A549 (cell line): Measurements from ENCODE around the gene RPS27A. TPM values are rescaled to one million over a fixed set of nuclear protein-coding genes. Genes with fewer than 3 reads are reported as not detected.

Experiments
- ATAC-seq, 2 experiments: fragments of 200-7000 bp in 1 of 2; fragments of >200 bp in 1 of 2; cut with Nextera tagmentation in 1 of 2; cut with Tn5 transposase in 1 of 2; 3 replicates each; pipeline versions ENCODE4 v1.8.0 to v1.9.1; 2018 to 2020; ENCODE audit warnings: mild to moderate bottlenecking in 1 of 2, moderate library complexity in 1 of 2
- CTCF ChIA-PET: fragments of 300-600 bp; sonication (Branson Sonifier 250); formaldehyde crosslinking; extraction: SDS; loops from one replicate; lab custom pipeline; 2021; ENCODE audit warnings: antibody characterized with exemption, inconsistent platforms; lab: Yijun Ruan, JAX
- POLR2A ChIA-PET: fragments of 350-600 bp; formaldehyde crosslinking; extraction: SDS; loops from one replicate; lab custom pipeline; 2021; ENCODE audit warnings: antibody characterized with exemption, inconsistent platforms; lab: Yijun Ruan, JAX
- DNase-seq, 2 experiments: peaks; one replicate each; pipeline versions ENCODE4 v3.0.0 to v3.0.0-alpha.2; 2011 to 2016; ENCODE audit warnings: low read depth in 1 of 2, low spot score in 1 of 2
- FAIRE-seq: peaks from 2 replicates; lab custom pipeline; 2011; peaks lifted over from hg19 to GRCh38; lab: Jason Lieb, UNC
- H3K27ac ChIP-seq, 2 experiments: fragments of >200 bp; sonication (Bioruptor Twin); formaldehyde crosslinking; 3 replicates each; pipeline ENCODE4 v1.5.1; 2016 to 2017
- H3K4me1 ChIP-seq: fragments of >200 bp; sonication (Bioruptor Twin); formaldehyde crosslinking; 3 replicates; pipeline ENCODE4 v1.6.1; 2016
- H3K4me2 ChIP-seq: fragments of >200 bp; sonication (Bioruptor Twin); formaldehyde crosslinking; 3 replicates; pipeline ENCODE4 v1.6.1; 2016
- H3K4me3 ChIP-seq: fragments of >200 bp; sonication (Bioruptor Twin); formaldehyde crosslinking; 3 replicates; pipeline ENCODE4 v1.5.1; 2016
- H3K9me3 ChIP-seq: fragments of >200 bp; sonication (Bioruptor Twin); formaldehyde crosslinking; 3 replicates; pipeline ENCODE4 v1.6.1; 2016
- BCL3 ChIP-seq: fragments of >200 bp; sonication (Bioruptor Twin); formaldehyde crosslinking; IDR thresholded peaks from 3 replicates; pipeline ENCODE4 v1.6.1; 2016
- CHD4 ChIP-seq: fragments of 200-600 bp; sonication (generic); IDR thresholded peaks from 2 replicates; pipeline ENCODE4 v1.6.1; 2016; ENCODE audit warnings: antibody characterized with exemption, mild to moderate bottlenecking, borderline replicate concordance
- CTCF ChIP-seq: fragments of >200 bp; sonication (Bioruptor Twin); formaldehyde crosslinking; IDR thresholded peaks from 3 replicates; pipeline ENCODE4 v1.5.1; 2016
- FOSL2 ChIP-seq, 2 experiments: fragments of 450-650 bp in 1 of 2; fragments of >200 bp in 1 of 2; sonication (Bioruptor Twin) in 1 of 2; formaldehyde crosslinking; IDR thresholded peaks; 2 replicates each; pipeline versions ENCODE4 v1.5.0 to v1.6.1; 2016 to 2020; ENCODE audit warnings: mild to moderate bottlenecking in 1 of 2, moderate library complexity in 1 of 2
- FOXS1 ChIP-seq: fragments of 250-450 bp; sonication (Bioruptor Pico); IDR thresholded peaks from 2 replicates; pipeline ENCODE4 v1.5.0; 2020; ENCODE audit warnings: mild to moderate bottlenecking, moderate library complexity
- HOXB13 ChIP-seq: fragments of 250-450 bp; sonication (Bioruptor Pico); IDR thresholded peaks from 2 replicates; pipeline ENCODE4 v1.5.0; 2020; ENCODE audit warnings: low read depth, mild to moderate bottlenecking, moderate library complexity
- HOXB5 ChIP-seq: fragments of 250-450 bp; sonication (Bioruptor Pico); IDR thresholded peaks from 2 replicates; pipeline ENCODE4 v1.5.0; 2020; ENCODE audit warnings: mild to moderate bottlenecking, moderate library complexity
- JUN ChIP-seq, 2 experiments: fragments of >200 bp; sonication (Bioruptor Twin); formaldehyde crosslinking; IDR thresholded peaks; 2 replicates in 1 of 2; 3 replicates in 1 of 2; pipeline ENCODE4 v1.6.1; 2016 to 2017
- KDM5A ChIP-seq: fragments of 200-600 bp; sonication (generic); IDR thresholded peaks from 2 replicates; pipeline ENCODE4 v1.6.1; 2016; ENCODE audit warnings: antibody characterized with exemption, mild to moderate bottlenecking
- MAX ChIP-seq: IDR thresholded peaks from 2 replicates; pipeline ENCODE4 v1.6.1; 2012
- MYC ChIP-seq: IDR thresholded peaks from 2 replicates; pipeline ENCODE4 v1.6.1; 2012; ENCODE audit warnings: mild to moderate bottlenecking, inconsistent platforms, low read length, improper control_type of control experiment, borderline replicate concordance
- NFE2L2 ChIP-seq: fragments of 150-350 bp; conservative IDR thresholded peaks from 2 replicates; pipeline ENCODE4 v1.6.1; 2014; ENCODE audit warnings: low read length
- NPAS2 ChIP-seq: fragments of 250-450 bp; sonication (Bioruptor Pico); IDR thresholded peaks from 2 replicates; pipeline ENCODE4 v1.8.0; 2022; ENCODE audit warnings: mild to moderate bottlenecking, moderate library complexity, borderline replicate concordance
- PHF8 ChIP-seq: fragments of 200-600 bp; sonication (generic); IDR thresholded peaks from 2 replicates; pipeline ENCODE4 v1.6.1; 2016; ENCODE audit warnings: low read depth, mild to moderate bottlenecking, antibody characterized with exemption, moderate library complexity, borderline replicate concordance
- POLR2A ChIP-seq: IDR thresholded peaks from 2 replicates; pipeline ENCODE4 v1.6.1; 2012; ENCODE audit warnings: mild to moderate bottlenecking, low read length
- POLR2AphosphoS2 ChIP-seq: conservative IDR thresholded peaks from 2 replicates; pipeline ENCODE4 v1.6.1; 2012; ENCODE audit warnings: low read length, improper control_type of control experiment, inconsistent platforms
- TFCP2L1 ChIP-seq: fragments of 250-450 bp; sonication (Bioruptor Pico); IDR thresholded peaks from 2 replicates; pipeline ENCODE4 v1.5.0; 2021; ENCODE audit warnings: mild to moderate bottlenecking
- TP53 ChIP-seq: fragments of 250-450 bp; sonication (Bioruptor Pico); IDR thresholded peaks from 2 replicates; pipeline ENCODE4 v1.5.0; 2021; ENCODE audit warnings: mild to moderate bottlenecking, moderate library complexity
- ZFP36 ChIP-seq: fragments of 450-650 bp; IDR thresholded peaks from 2 replicates; pipeline ENCODE4 v1.6.1; 2014; ENCODE audit warnings: borderline replicate concordance; ENCODE audit not compliant: partially characterized antibody
- WGBS: methylation state at CpG from one replicate; pipeline ENCODE4 v1.1.6; 2017; ENCODE audit errors: missing lambda C conversion rate; 5-methylcytosine and 5-hydroxymethylcytosine counted together
- polyA plus RNA-seq, 4 experiments: library from polyadenylated mRNA; depleted of rRNA in 3 of 4; stranded (reverse); fragments of >200 nt; fragmentation: RNase III in 1 of 4; extraction: RNeasy Plus Mini Kit Qiagen cat#74134 plus additional on column Dnase treatment in 1 of 4; gene quantifications; 2 replicates in 3 of 4; 3 replicates in 1 of 4; pipeline ENCODE4 v1.2.3, GENCODE V29; 2011 to 2017
- TF ChIP-seq, protein P1 (sequence below): IDR thresholded peaks from 2 replicates; pipeline ENCODE4 v1.6.1; 2012; ENCODE audit warnings: low read depth, borderline replicate concordance
- TF ChIP-seq, protein P2 (sequence below): fragments of 200-600 bp; sonication (generic); IDR thresholded peaks from 2 replicates; pipeline ENCODE4 v1.6.1; 2016; ENCODE audit warnings: antibody characterized with exemption, mild to moderate bottlenecking, moderate library complexity

The RPS27A gene
- polyA plus RNA-seq, 2 of the 4 experiments (the other 2 are of a cell fraction) = 2,882 to 3,746 TPM

DNA sequence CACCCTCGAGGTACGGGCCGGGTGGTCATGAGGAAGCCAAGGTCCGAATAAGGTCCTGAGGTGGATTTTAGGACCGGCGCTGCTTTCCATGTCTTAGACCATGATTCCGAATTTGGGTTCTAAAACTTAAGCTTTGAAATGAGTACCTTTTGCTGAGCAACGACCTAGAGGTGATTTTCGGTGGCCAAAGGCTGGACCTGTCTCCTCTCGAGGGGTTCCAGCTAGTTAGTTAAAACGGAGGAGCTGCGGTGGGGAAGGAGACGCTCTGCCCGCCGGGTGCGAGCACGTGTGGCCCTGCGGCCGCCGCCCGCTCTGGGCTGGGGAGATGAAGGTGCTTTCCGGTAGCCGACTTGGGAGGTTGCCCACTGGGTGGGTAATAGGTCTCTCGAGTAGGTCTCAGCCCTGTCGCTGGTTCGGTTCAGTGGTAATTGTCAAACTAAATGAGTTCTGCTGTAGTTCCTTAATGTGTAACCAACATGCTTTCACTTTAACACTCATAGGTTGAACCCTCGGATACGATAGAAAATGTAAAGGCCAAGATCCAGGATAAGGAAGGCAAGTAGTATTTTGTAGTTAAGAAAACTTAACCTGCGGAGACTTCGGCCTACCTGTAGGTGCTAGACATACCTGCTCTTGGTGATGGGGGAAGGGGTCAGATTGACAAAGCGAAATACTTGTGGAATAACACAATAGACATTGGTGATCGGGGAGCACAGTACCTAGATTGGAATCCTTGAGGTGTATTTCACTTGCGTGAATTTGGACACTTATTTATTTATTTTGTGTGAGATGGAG is 572 bp downstream of the RPS27A start:
- WGBS = 1% methylated on average over 33 of the region's 33 CpGs
- Histone ChIP-seq H3K4me2 (peak overlapping the region; percentile 86), H3K4me3 (peak overlapping the region; percentile 82), H3K27ac (peak overlapping the region; percentile 85 to 89), H3K9me3 (no peaks in the 10 kb centered on the region), H3K4me1 (peaks cover 34% of the 10 kb centered on the region)
- POLR2A ChIA-PET = interaction anchor here (0.6 to 1.5 kb wide), 13 partner anchors 10 to 289 kb away, joined by 3 to 31 read pairs (median 4); partner anchors contain the start of genes CCDC88A, CFAP36, MTIF2 and RTN4
- DNase-seq (peak in 1 of 2 experiments; percentile 19), FAIRE-seq (no peak), ATAC-seq (peak in 1 of 2 experiments; percentile 11; a peak in 2 of 6 replicates)
- TF ChIP-seq POLR2A (no peak), MYC (peak; percentile 65), NPAS2 (CRISPR knock-in tag) (no peak), KDM5A (0 out of 2 replicates have a peak, but pooled peaks have one; percentile 50), NFE2L2 (no peak), PHF8 (peak; percentile 11; the same call in 1 of the 2 replicates), TFCP2L1 (CRISPR knock-in tag) (0 out of 2 replicates have a peak, but pooled peaks have one; percentile 14), JUN (IDR thresholded peaks at IDR 0.05) (peak in 1 of 2 experiments; percentile 38; a peak in 1 of 5 replicates), FOSL2 (IDR thresholded peaks at IDR 0.05) (no peak), FOSL2 (CRISPR knock-in tag; IDR thresholded peaks at IDR 0.05) (0 out of 2 replicates have a peak, but pooled peaks have one; percentile 0), MAX (peak; percentile 50), BCL3 (peak; percentile 56; the same call in 1 of the 3 replicates), TP53 (CRISPR knock-in tag) (no peak), CTCF (no peak)
- TF ChIP-seq, protein P1, sequence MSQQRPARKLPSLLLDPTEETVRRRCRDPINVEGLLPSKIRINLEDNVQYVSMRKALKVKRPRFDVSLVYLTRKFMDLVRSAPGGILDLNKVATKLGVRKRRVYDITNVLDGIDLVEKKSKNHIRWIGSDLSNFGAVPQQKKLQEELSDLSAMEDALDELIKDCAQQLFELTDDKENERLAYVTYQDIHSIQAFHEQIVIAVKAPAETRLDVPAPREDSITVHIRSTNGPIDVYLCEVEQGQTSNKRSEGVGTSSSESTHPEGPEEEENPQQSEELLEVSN = peak; percentile 49; the same call in 1 of the 2 replicates
- TF ChIP-seq, protein P2, sequence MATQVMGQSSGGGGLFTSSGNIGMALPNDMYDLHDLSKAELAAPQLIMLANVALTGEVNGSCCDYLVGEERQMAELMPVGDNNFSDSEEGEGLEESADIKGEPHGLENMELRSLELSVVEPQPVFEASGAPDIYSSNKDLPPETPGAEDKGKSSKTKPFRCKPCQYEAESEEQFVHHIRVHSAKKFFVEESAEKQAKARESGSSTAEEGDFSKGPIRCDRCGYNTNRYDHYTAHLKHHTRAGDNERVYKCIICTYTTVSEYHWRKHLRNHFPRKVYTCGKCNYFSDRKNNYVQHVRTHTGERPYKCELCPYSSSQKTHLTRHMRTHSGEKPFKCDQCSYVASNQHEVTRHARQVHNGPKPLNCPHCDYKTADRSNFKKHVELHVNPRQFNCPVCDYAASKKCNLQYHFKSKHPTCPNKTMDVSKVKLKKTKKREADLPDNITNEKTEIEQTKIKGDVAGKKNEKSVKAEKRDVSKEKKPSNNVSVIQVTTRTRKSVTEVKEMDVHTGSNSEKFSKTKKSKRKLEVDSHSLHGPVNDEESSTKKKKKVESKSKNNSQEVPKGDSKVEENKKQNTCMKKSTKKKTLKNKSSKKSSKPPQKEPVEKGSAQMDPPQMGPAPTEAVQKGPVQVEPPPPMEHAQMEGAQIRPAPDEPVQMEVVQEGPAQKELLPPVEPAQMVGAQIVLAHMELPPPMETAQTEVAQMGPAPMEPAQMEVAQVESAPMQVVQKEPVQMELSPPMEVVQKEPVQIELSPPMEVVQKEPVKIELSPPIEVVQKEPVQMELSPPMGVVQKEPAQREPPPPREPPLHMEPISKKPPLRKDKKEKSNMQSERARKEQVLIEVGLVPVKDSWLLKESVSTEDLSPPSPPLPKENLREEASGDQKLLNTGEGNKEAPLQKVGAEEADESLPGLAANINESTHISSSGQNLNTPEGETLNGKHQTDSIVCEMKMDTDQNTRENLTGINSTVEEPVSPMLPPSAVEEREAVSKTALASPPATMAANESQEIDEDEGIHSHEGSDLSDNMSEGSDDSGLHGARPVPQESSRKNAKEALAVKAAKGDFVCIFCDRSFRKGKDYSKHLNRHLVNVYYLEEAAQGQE = no peak
- CTCF ChIA-PET = interaction anchor here (0.9 kb wide), 2 partner anchors 65 to 333 kb away, joined by 3 read pairs; no protein-coding TSS in a partner anchor

- ATAC-seq = no peak
- Histone ChIP-seq H3K4me3 (peak overlapping the region; percentile 82), H3K4me1 (peaks cover 34% of the 10 kb centered on the region), H3K4me2 (peak overlapping the region; percentile 86), H3K27ac (peak overlapping the region; percentile 85 to 89), H3K9me3 (no peaks in the 10 kb centered on the region)
- DNase-seq = no peak
- no peak for TF ChIP-seq ZFP36
- TF ChIP-seq FOSL2 (IDR thresholded peaks at IDR 0.05) = no peak
- no peak for TF ChIP-seq FOSL2 (CRISPR knock-in tag; IDR thresholded peaks at IDR 0.05)
- no peak for TF ChIP-seq HOXB5 (CRISPR knock-in tag)
- no peak for TF ChIP-seq CHD4
- 0 out of 2 replicates have a peak, but pooled peaks have one; percentile 15 for TF ChIP-seq TFCP2L1 (CRISPR knock-in tag)
- TF ChIP-seq HOXB13 = no peak
- no peak for TF ChIP-seq POLR2AphosphoS2
- no peak for TF ChIP-seq FOXS1 (CRISPR knock-in tag)
- WGBS = 16% methylated on average over 7 of the region's 7 CpGs
- ChIA-PET POLR2A (no interaction called here), CTCF (no interaction called here)
- no peak for FAIRE-seq
These were observed 1.1 kb downstream of the RPS27A start for GRCh38 chr2:55233658-55233940.
